GM19240 (cell line): ENCODE results near the gene MAFG.
"Not testable (repeated sequence)": the region's sequence is repeated elsewhere in the genome, so short reads cannot be mapped to it uniquely, and the experiment has no call there.

Experiments used
- DNase-seq: peaks from one replicate; pipeline ENCODE4 v3.0.0; 2011; ENCODE audit warnings: low spot score; ENCODE audit not compliant: insufficient read length

MAFG gene

GRCh38 chr17:81923302-81924260 is 4.0 kb downstream of the MAFG start:
- DNase-seq = no peak

- no peak for DNase-seq
Measured at GRCh38 chr17:81922566-81923301, 4.8 kb downstream of the MAFG start.

GRCh38 chr17:81921996-81922565 is 5.5 kb downstream of the MAFG start:
- DNase-seq = no peak

GRCh38 chr17:81921537-81921862 is 6.0 kb downstream of the MAFG start:
- DNase-seq = no peak

- no peak for DNase-seq
Measured at GRCh38 chr17:81920612-81921536, 6.7 kb downstream of the MAFG start.

- DNase-seq = no peak
Measured at GRCh38 chr17:81918832-81919545, 8.5 kb downstream of the MAFG start.

- not testable (repeated sequence) for DNase-seq
Measured at GRCh38 chr17:81918333-81918669, 9.2 kb downstream of the MAFG start.

- peak; percentile 100 for DNase-seq
Measured at GRCh38 chr17:81917565-81918332, 9.8 kb downstream of the MAFG start, which contains the start of gene SIRT7. SIRT7 (minus strand) TSS chr17:81918176; CDS start chr17:81918131, 45 bp downstream.

- no peak for DNase-seq
Measured at GRCh38 chr17:81916234-81917001, 11.1 kb downstream of the MAFG start.

- DNase-seq = no peak
Measured at GRCh38 chr17:81915331-81915730, 12.2 kb downstream of the MAFG start.

GRCh38 chr17:81914103-81914850 is 13.3 kb downstream of the MAFG start:
- DNase-seq = no peak

GRCh38 chr17:81913394-81914102 is 14.0 kb downstream of the MAFG start:
- no peak for DNase-seq

- no peak for DNase-seq
Measured at GRCh38 chr17:81912441-81913309, 14.9 kb downstream of the MAFG start.

- DNase-seq = no peak
Measured at GRCh38 chr17:81911969-81912368, 15.6 kb downstream of the MAFG start.

- DNase-seq = peak; percentile 99
Measured at GRCh38 chr17:81911277-81911961, 16.1 kb downstream of the MAFG start, which contains the start of gene PCYT2. PCYT2 (minus strand) TSS chr17:81911399; CDS start chr17:81911355, 44 bp downstream.

GRCh38 chr17:81910840-81911276 is 16.7 kb downstream of the MAFG start:
- no peak for DNase-seq
